Karpas-422 (cell line): ENCODE data around the gene PTH2. TPM values are rescaled to one million over a fixed set of nuclear protein-coding genes. Genes with fewer than 3 reads are reported as not detected.

Source experiments
- total RNA-seq: library from RNA; depleted of rRNA; stranded (reverse); fragments of >200 nt; shearing (Covaris generic); gene quantifications from 2 replicates; pipeline ENCODE4 v1.2.3, GENCODE V29; 2014; ENCODE audit warnings: low replicate concordance; rRNA removed

The PTH2 gene
- total RNA-seq, 1 experiment from 2014 or later = not detected

Other genes with a start within 250 kb of the PTH2 start
- gene SLC6A16, start 98.2 kb downstream of the PTH2 start, total RNA-seq = 16.9 and 42.6 TPM in 2 replicates
- 975 and 1,210 TPM in 2 replicates for gene CD37, start 88.0 kb downstream of the PTH2 start, total RNA-seq
- gene TEAD2, start 61.0 kb downstream of the PTH2 start, total RNA-seq = 2.9 and 5.5 TPM in 2 replicates
- 1.2 TPM in 1 of 2 replicates, not detected in the other for gene DKKL1, start 59.6 kb downstream of the PTH2 start, total RNA-seq
- 0.52 and 0.65 TPM in 2 replicates for gene KASH5, start 35.2 kb downstream of the PTH2 start, total RNA-seq
- gene GFY, start 1.9 kb upstream of the PTH2 start, total RNA-seq = 0.18 and 0.34 TPM in 2 replicates
- 0.47 and 0.63 TPM in 2 replicates for gene SLC17A7, start 18.1 kb upstream of the PTH2 start, total RNA-seq
- 163 and 223 TPM in 2 replicates for gene PIH1D1, start 28.4 kb upstream of the PTH2 start, total RNA-seq
- gene ALDH16A1, start 29.8 kb upstream of the PTH2 start, total RNA-seq = 15.9 and 83.3 TPM in 2 replicates
- gene FLT3LG, start 50.8 kb upstream of the PTH2 start, total RNA-seq = 18.8 and 19.3 TPM in 2 replicates
- 6,359 and 8,659 TPM in 2 replicates for gene RPL13A, start 64.2 kb upstream of the PTH2 start, total RNA-seq
- 6,857 and 9,247 TPM in 2 replicates for gene RPS11, start 73.0 kb upstream of the PTH2 start, total RNA-seq
- 1.8 and 3.5 TPM in 2 replicates for gene FCGRT, start 89.2 kb upstream of the PTH2 start, total RNA-seq
- 0.22 TPM in 1 of 2 replicates, not detected in the other for gene RCN3, start 104.6 kb upstream of the PTH2 start, total RNA-seq
- 68.5 and 136 TPM in 2 replicates for gene NOSIP, start 157.1 kb upstream of the PTH2 start, total RNA-seq
- gene PRRG2, start 157.9 kb upstream of the PTH2 start, total RNA-seq = 1.3 and 3.8 TPM in 2 replicates
- gene PRR12, start 167.7 kb upstream of the PTH2 start, total RNA-seq = 8.7 and 12.8 TPM in 2 replicates
- 0.22 and 1.8 TPM in 2 replicates for gene RRAS, start 216.7 kb upstream of the PTH2 start, total RNA-seq
- gene SCAF1, start 218.8 kb upstream of the PTH2 start, total RNA-seq = 8.3 and 19.6 TPM in 2 replicates
- gene IRF3, start 242.4 kb upstream of the PTH2 start, total RNA-seq = 78.2 and 293 TPM in 2 replicates
- gene BCL2L12, start 242.5 kb upstream of the PTH2 start, total RNA-seq = 25.6 and 35.4 TPM in 2 replicates